Mesodermal cell (in vitro differentiated cells): ENCODE results near the gene ACAD11.

ENCODE experiments used
- H3K27ac ChIP-seq: 2 replicates; pipeline ENCODE4 v1.7.0; 2013; ENCODE audit warnings: mild to moderate bottlenecking, low read depth, low read length, moderate library complexity; ENCODE audit not compliant: severe bottlenecking
- H3K36me3 ChIP-seq: 2 replicates; pipeline ENCODE4 v1.7.1; 2013; ENCODE audit warnings: mild to moderate bottlenecking, low read length, moderate library complexity; ENCODE audit not compliant: control insufficient read depth, insufficient read depth
- H3K4me1 ChIP-seq: one replicate; pipeline ENCODE4 v1.7.1; 2013; ENCODE audit warnings: mild to moderate bottlenecking, low read length; ENCODE audit not compliant: insufficient read depth, control insufficient read depth, poor library complexity, severe bottlenecking
- H3K4me3 ChIP-seq: 2 replicates; pipeline ENCODE4 v1.7.0; 2013; ENCODE audit warnings: low read length, control low read depth, mild to moderate bottlenecking; ENCODE audit not compliant: insufficient read depth, poor library complexity, severe bottlenecking; ENCODE audit errors: extremely low read depth
- H3K9me3 ChIP-seq: 2 replicates; pipeline ENCODE4 v1.7.1; 2013; ENCODE audit warnings: mild to moderate bottlenecking, low read length, moderate library complexity; ENCODE audit not compliant: control insufficient read depth
- WGBS, 2 experiments: methylation state at CpG; one replicate each; pipeline ENCODE4 v1.1.5; 2013; ENCODE audit warnings: missing lambda C conversion rate in 2 of 2; ENCODE audit not compliant: insufficient coverage in 2 of 2; 5-methylcytosine and 5-hydroxymethylcytosine counted together

Gene ACAD11

DNA sequence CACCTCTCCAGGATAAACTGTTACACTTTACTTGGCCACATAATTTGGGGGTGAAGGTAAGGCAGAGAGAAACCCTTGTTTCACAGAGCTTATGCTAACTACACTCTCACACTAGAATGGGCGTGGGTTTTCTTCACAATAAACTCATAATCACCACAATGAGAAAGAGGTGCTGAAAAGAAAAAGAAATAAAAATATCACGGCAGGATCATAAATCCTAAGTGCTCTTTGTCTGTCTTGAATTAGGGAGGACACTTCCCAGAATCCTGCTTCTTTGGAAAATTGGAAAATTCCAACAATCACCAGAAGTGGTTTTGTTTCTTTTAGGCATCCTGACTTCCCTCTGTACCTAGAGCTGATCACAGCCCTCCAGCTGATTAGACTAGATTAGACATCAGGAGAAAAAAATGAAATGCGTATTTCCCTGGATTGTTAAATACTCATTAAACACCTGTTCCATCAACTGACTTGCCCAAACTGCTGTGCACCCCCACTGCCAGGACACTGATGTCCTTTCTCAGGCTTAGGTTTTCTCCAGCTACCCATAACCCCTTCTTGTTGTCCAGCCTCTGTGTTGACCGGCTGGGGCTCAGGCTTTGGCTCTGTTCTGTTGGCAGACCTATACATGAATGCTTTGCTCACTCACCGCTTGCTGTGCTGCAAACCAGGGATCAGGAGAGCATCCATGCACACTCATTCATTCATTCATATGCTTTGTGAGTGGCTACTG, 104.1 kb downstream of the ACAD11 start:
- Histone ChIP-seq H3K9me3 (no peaks in the 10 kb centered on the region), H3K4me3 (no peak overlapping the region), H3K36me3 (no peaks in the 10 kb centered on the region), H3K4me1 (no peaks in the 10 kb centered on the region), H3K27ac (no peak overlapping the region)
- WGBS, 2 experiments, result 83 to 90% methylated on average over 1 to 3 of the region's 5 CpGs

DNA sequence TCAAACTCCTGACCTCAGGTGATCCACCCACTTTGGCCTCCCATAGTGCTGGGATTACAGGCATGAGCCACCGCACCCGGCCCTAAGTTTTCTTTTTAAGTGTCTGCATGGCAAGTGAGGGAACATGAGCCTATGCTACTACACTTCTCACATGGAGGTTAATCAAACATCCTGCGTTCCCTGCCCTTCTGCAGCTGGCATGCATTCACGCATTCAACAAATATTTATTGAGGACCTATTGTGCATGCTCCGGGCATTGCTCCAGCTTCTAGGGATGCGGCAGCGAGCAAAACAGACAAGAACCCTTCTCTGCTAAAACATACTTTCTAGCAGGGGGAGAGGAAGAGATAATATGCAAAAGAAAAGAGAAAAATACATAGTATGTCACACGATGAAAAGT, 105.2 kb downstream of the ACAD11 start:
- WGBS, 2 experiments, result 85 to 91% methylated on average over 4 to 5 of the region's 8 CpGs
- Histone ChIP-seq H3K36me3 (no peaks in the 10 kb centered on the region), H3K4me3 (no peak overlapping the region), H3K27ac (no peak overlapping the region), H3K9me3 (no peaks in the 10 kb centered on the region), H3K4me1 (no peaks in the 10 kb centered on the region)

DNA sequence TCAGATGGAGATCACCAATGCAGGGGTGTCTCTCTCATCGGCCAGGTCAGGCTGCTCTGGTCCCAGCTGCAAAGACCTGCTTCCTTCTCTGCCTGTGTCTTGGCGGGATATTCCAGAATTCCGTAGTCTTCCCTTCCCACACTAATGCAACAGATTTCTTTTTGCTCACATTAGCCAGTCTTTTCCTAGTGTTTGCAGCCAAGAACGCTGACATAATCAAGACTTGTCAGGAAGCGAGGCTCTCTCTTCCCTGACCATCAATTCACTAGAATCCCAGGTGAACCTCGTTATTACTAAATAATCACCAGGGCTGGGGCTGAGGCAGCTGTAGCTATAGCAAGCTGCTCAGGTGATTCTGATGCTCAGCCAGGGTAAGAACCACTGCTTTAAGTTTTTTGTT, 105.8 kb downstream of the ACAD11 start:
- WGBS, 2 experiments, result 87 to 95% methylated on average over 6 of the region's 6 CpGs
- no peak overlapping the region for H3K27ac ChIP-seq
- no peaks in the 10 kb centered on the region for H3K4me1 ChIP-seq
- H3K4me3 ChIP-seq, result no peak overlapping the region
- no peaks in the 10 kb centered on the region for H3K36me3 ChIP-seq
- H3K9me3 ChIP-seq, result no peaks in the 10 kb centered on the region

DNA sequence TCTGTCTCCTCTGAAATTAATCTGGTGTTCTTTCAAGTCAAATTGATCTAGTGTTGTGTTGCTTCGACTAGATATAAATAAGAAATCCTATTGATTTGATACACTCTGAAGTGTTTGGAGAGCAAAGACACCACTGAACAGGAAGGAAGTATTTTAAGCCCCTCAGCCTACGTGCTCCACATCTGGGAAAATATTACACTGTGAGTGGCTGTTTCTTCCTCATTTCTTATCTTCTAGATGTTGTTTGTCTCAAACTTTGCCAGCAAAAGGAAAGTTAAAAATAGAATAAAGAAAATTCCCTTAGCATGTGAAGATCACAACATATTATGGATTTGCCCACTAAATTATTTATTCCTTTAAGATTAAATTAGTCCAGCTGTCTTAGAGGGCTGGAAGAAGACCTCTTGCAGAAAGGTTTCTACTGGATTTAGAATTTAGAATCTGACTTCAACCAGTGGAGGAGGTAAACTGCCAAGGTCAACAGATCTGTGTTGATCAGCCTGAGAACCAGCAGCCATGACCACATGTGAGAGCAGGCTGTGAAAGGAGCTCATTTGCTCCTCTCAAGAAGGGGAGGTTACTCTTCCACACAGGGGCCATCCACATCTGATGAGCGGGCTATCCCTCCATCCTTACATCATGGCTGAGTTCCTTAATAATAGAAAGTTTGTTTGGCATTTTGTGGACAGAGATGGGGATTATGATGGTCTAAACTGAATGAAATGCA, 108.9 kb downstream of the ACAD11 start:
- H3K4me3 ChIP-seq, result no peak overlapping the region
- H3K4me1 ChIP-seq, result no peaks in the 10 kb centered on the region
- WGBS, 2 experiments, result 91% methylated on average over 1 of the region's 3 CpGs; no CpG with 5 or more reads in 1 of the 2 experiments
- no peaks in the 10 kb centered on the region for H3K9me3 ChIP-seq
- H3K36me3 ChIP-seq, result no peaks in the 10 kb centered on the region
- H3K27ac ChIP-seq, result no peak overlapping the region

DNA sequence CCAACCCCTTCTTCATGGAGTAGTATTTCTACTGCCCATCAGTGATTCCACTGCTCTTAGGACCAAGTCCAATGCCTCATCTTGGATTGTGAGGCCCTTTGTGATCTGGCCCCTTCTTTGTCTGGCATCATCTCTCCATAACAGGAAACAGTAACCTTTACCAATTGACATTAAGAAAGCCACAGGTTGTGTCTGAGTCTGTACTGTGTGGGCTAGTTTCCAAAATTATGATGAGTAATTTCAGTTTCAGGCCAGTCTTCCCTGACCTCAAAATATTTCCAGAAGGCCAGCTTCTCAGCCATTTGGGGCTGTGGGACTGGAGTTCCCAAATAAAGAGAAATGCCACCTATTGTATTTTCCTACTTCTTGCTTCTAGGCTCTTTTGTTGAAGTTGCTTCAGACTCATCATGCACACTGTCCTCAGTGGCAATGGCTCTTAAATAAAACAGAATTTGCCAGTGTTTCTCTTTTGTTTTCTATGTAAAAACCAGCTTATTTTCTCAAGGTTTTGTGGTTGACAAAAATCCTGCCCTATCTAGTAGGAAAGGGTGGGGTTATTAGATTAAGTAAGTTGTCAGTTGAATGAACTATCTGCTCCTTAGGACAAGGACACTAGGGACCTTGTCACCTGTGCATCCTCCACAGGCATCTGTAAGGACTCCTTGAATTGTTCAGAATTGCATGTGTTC, 109.6 kb downstream of the ACAD11 start:
- Histone ChIP-seq H3K4me3 (no peak overlapping the region), H3K27ac (no peak overlapping the region), H3K4me1 (no peaks in the 10 kb centered on the region), H3K36me3 (no peaks in the 10 kb centered on the region), H3K9me3 (no peaks in the 10 kb centered on the region)

DNA sequence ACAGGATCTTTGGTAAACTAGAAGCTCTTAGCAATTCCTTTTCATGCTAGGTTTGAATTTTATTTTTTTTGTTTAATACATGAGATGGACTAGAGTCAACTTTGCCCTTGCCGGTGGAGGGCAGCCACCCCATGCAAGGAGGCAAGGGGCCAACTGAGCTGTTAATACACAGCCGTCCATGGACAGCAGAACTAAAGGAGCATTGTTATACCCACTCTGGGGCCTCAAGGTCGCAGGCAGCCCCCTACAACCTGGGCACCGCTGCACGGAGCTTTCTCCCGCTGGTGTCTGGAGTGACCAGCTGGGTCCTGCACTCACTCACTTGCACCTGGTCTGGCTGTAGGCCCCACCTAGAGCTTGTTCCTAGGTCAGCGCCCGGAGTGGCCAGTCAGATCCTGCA, 110.4 kb downstream of the ACAD11 start:
- WGBS, 2 experiments, result 84 to 93% methylated on average over 6 to 7 of the region's 8 CpGs
- H3K4me3 ChIP-seq, result no peak overlapping the region
- H3K36me3 ChIP-seq, result no peaks in the 10 kb centered on the region
- no peak overlapping the region for H3K27ac ChIP-seq
- H3K9me3 ChIP-seq, result no peaks in the 10 kb centered on the region
- H3K4me1 ChIP-seq, result no peaks in the 10 kb centered on the region

DNA sequence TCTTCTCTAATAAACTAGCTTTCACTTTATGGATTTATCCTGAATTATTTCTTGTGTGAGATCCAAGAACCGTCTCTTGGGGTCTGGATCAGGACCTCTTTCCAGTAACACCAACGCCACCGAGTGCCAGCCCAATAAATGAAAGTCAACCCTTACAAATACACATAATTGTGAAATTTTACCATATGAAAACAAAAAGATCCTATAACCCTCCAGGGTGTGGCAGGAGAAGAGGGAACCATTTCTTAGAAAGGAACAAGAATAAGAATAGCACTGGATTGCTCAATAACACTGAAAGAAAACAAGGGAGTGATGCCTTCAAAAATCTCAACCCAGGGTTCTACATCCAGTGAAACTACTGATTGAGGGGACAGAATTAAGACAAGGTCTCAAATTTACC, 114.1 kb downstream of the ACAD11 start:
- H3K27ac ChIP-seq, result no peak overlapping the region
- no peak overlapping the region for H3K4me3 ChIP-seq
- H3K36me3 ChIP-seq, result peaks cover 20% of the 10 kb centered on the region
- H3K4me1 ChIP-seq, result peaks cover 11% of the 10 kb centered on the region
- no peaks in the 10 kb centered on the region for H3K9me3 ChIP-seq
- WGBS, 2 experiments, result 100% methylated on average over 1 of the region's 3 CpGs; no CpG with 5 or more reads in 1 of the 2 experiments

DNA sequence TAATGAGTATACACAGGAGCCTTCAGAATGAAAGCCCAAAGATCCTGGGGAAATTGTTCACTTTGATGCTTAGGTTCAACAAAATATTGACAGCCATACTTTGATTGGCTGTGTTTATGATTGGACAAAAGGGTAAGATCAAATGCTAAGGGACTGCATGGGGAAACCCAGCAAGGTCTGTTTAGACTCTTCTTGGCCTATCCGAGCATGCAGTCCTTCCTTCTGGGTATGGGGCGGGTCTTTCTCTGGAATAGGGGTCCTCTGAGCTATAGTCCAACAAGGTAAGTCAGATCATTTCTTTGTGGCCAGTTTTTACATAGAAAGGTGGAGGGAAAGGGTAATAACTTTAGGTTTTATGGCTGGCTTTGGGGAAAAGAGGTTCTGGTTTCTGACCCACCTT, 115.5 kb downstream of the ACAD11 start:
- Histone ChIP-seq H3K27ac (no peak overlapping the region), H3K36me3 (peaks cover 28% of the 10 kb centered on the region), H3K4me1 (peaks cover 11% of the 10 kb centered on the region), H3K4me3 (no peak overlapping the region), H3K9me3 (no peaks in the 10 kb centered on the region)
- WGBS, 2 experiments, result 94 to 100% methylated on average over 1 to 2 of the region's 2 CpGs

DNA sequence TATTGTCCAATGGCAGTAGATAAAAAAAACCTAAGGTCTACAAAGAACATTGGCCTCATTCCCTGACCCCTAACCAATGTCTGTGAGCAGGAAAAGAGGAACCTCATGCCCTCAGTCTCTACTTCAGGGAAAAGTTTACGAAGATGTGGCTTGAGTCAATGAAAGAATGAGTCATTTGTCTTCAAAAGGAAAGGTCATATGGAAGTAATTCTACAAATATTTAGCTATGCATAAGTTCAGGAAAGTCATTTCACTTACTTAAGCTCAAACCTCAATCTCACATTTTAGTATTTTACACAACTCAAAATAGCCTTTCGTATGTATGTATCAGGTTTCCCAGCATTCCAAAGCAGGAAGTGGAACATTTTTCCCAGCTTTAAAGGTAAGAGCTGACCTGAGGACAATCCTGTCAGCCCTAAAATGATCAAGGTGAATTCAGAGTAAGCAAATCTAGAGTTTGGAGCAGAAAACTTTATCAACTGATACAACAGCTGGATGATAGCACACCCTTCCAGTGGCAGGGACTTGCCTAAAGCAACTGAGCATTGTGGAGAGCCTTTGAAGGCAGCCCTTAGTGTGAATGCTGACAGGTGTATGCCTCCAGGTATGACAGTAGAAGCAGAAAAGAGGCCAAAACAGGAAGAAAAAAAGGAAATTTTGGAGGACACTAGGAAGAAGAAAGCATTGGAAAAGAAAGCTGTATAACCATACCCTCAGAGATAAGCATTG, 116.4 kb downstream of the ACAD11 start:
- 88 to 100% methylated on average over 1 of the region's 2 CpGs for WGBS, 2 experiments
- peak overlapping the region; percentile 13 for H3K27ac ChIP-seq

DNA sequence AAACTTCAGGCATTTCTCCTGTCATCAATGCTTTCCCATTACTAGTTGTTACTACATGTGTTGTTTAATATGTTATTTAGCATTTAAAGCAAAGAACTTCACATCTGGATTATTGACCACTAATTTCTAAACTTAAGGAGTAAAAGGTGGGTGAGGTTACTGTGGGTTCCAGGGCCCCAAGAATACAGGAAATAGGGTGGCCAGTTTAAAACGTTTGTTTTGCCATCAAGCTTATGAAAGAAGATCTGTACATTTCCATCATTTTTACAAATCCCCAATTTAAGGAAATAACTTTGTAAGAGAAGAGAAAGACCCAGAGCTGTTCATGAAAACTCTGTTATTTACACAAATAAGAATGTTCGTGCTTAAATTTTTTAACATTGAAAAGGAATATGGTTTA, 117.0 kb downstream of the ACAD11 start:
- H3K27ac ChIP-seq, result peak overlapping the region; percentile 13
- no CpG with 5 or more reads among the region's 2 CpGs for WGBS, 2 experiments
- no peak overlapping the region for H3K4me3 ChIP-seq
- H3K4me1 ChIP-seq, result peaks cover 11% of the 10 kb centered on the region
- H3K36me3 ChIP-seq, result peaks cover 39% of the 10 kb centered on the region
- no peaks in the 10 kb centered on the region for H3K9me3 ChIP-seq

More for the DNA sequence above, 116.4 kb downstream of the ACAD11 start:
- no peak overlapping the region for H3K4me3 ChIP-seq
- H3K36me3 ChIP-seq, result peaks cover 33% of the 10 kb centered on the region
- H3K4me1 ChIP-seq, result peaks cover 11% of the 10 kb centered on the region
- H3K9me3 ChIP-seq, result no peaks in the 10 kb centered on the region
